Endothelial cell of umbilical vein (primary cell): ENCODE data around the gene SLC27A4.

Experiments
- EZH2 ChIP-seq: IDR thresholded peaks from 2 replicates; pipeline ENCODE4 v1.6.1; 2012; ENCODE audit warnings: borderline replicate concordance, low read depth, mild to moderate bottlenecking, moderate library complexity, low read length, inconsistent platforms; ENCODE audit not compliant: severe bottlenecking
- JUN ChIP-seq: IDR thresholded peaks from 2 replicates; pipeline ENCODE4 v1.6.1; 2011; ENCODE audit warnings: borderline replicate concordance, low read depth; ENCODE audit not compliant: insufficient read length, insufficient read depth
- MAX ChIP-seq: IDR thresholded peaks from 2 replicates; pipeline ENCODE4 v1.6.1; 2011; ENCODE audit not compliant: insufficient read depth, insufficient read length
- POLR2A ChIP-seq: IDR thresholded peaks from 2 replicates; pipeline ENCODE4 v1.6.1; 2012; ENCODE audit warnings: low read depth, mild to moderate bottlenecking, control low read depth, low read length
- POLR2AphosphoS5 ChIP-seq: IDR thresholded peaks from 2 replicates; pipeline ENCODE4 v1.6.1; 2012; ENCODE audit warnings: low read depth, mild to moderate bottlenecking, control low read depth, low read length, moderate library complexity; ENCODE audit not compliant: insufficient read depth
- TF ChIP-seq, protein P1 (sequence below), 2 donors: IDR thresholded peaks; 1 replicate in 1 of 2; 2 replicates in 1 of 2; pipeline ENCODE4 v1.5.1; 2011; ENCODE audit warnings: low read length in 2 of 2, mild to moderate bottlenecking in 2 of 2, moderate library complexity in 2 of 2, control low read depth in 1 of 2, inconsistent platforms in 1 of 2, low read depth in 1 of 2; ENCODE audit not compliant: insufficient read depth in 1 of 2; ENCODE audit errors: extremely low read depth in 1 of 2

- TF ChIP-seq, protein P1, sequence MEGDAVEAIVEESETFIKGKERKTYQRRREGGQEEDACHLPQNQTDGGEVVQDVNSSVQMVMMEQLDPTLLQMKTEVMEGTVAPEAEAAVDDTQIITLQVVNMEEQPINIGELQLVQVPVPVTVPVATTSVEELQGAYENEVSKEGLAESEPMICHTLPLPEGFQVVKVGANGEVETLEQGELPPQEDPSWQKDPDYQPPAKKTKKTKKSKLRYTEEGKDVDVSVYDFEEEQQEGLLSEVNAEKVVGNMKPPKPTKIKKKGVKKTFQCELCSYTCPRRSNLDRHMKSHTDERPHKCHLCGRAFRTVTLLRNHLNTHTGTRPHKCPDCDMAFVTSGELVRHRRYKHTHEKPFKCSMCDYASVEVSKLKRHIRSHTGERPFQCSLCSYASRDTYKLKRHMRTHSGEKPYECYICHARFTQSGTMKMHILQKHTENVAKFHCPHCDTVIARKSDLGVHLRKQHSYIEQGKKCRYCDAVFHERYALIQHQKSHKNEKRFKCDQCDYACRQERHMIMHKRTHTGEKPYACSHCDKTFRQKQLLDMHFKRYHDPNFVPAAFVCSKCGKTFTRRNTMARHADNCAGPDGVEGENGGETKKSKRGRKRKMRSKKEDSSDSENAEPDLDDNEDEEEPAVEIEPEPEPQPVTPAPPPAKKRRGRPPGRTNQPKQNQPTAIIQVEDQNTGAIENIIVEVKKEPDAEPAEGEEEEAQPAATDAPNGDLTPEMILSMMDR (IDR thresholded peaks at IDR 0.05; ENCODE audit: extremely low read depth in 1 of 2, insufficient read depth in 1 of 2, low read depth in 1 of 2, low read length in 2 of 2): no peak
- TF ChIP-seq MAX (no peak), EZH2 (no peak), POLR2AphosphoS5 (no peak), POLR2A (no peak), JUN (no peak)
Observed at GRCh38 chr9:128325629-128326028, 14.7 kb upstream of the SLC27A4 start.
